HepG2 (cell line): ENCODE data around the gene STYK1. TPM values are rescaled to one million over a fixed set of nuclear protein-coding genes. Genes with fewer than 3 reads are reported as not detected.
"Not testable (repeated sequence)": the region's sequence is repeated elsewhere in the genome, so short reads cannot be mapped to it uniquely, and the experiment has no call there.

Source experiments
- ATAC-seq: fragments of 200-7000 bp; cut with Tn5 transposase; 3 replicates; pipeline ENCODE4 v1.9.1; 2020; ENCODE audit warnings: mild to moderate bottlenecking, moderate library complexity
- BruUV-seq: library from RNA; stranded (reverse); fragments of 400-500 nt; replicated peaks from 2 replicates; lab custom pipeline; 2021; lab: Mats Ljungman, UMichigan
- CTCF ChIA-PET: fragments of 300-600 bp; formaldehyde crosslinking; extraction: SDS; loops from one replicate; lab custom pipeline; 2021; ENCODE audit warnings: low total read pairs, inconsistent platforms, low intra/inter-chr PET ratio; lab: Yijun Ruan, JAX
- POLR2A ChIA-PET: fragments of 350-600 bp; sonication (Branson Sonifier 250); formaldehyde crosslinking; loops from one replicate; lab custom pipeline; 2020; ENCODE audit warnings: antibody characterized with exemption, inconsistent platforms; lab: Yijun Ruan, JAX
- DNase-seq: peaks from one replicate; pipeline ENCODE4 v3.0.0-alpha.2; 2015; ENCODE audit warnings: low spot score
- FAIRE-seq: peaks from 3 replicates; lab custom pipeline; 2011; peaks lifted over from hg19 to GRCh38; lab: Jason Lieb, UNC
- H2AFZ ChIP-seq: one replicate; pipeline ENCODE4 v1.6.1; 2011; ENCODE audit warnings: low read length, inconsistent platforms
- H3K27ac ChIP-seq: fragments of 300-600 bp; 3 replicates; pipeline ENCODE4 v1.8.0; 2011; ENCODE audit warnings: mixed run types, mild to moderate bottlenecking, mixed read lengths, low read length, inconsistent platforms; ENCODE audit not compliant: insufficient read depth; ENCODE audit errors: extremely low read length
- H3K27me3 ChIP-seq, 2 experiments: fragments of 200-600 bp in 1 of 2; 2 replicates in 1 of 2; 3 replicates in 1 of 2; pipeline versions ENCODE4 v1.6.0 to v1.8.0; 2011; ENCODE audit warnings: low read length in 2 of 2, mild to moderate bottlenecking in 2 of 2, moderate library complexity in 2 of 2, inconsistent platforms in 1 of 2; ENCODE audit not compliant: insufficient read depth in 2 of 2, control insufficient read depth in 1 of 2
- H3K36me3 ChIP-seq, 2 experiments: fragments of 200-600 bp in 1 of 2; replicated peaks in 1 of 2; 2 replicates in 1 of 2; 3 replicates in 1 of 2; pipeline versions ENCODE4 v1.5.1 to v1.8.0; 2011; ENCODE audit warnings: low read length in 2 of 2, inconsistent platforms in 1 of 2; ENCODE audit not compliant: insufficient read depth in 2 of 2, control insufficient read depth in 1 of 2
- H3K4me1 ChIP-seq: 2 replicates; pipeline ENCODE4 v1.5.1; 2012; ENCODE audit warnings: low read length, inconsistent platforms; ENCODE audit not compliant: insufficient read depth
- H3K4me2 ChIP-seq: 2 replicates; pipeline ENCODE4 v1.6.0; 2011; ENCODE audit warnings: low read depth, low read length, inconsistent platforms
- H3K4me3 ChIP-seq, 3 experiments: fragments of 200-600 bp in 1 of 3; sonication (generic), shearing (Covaris generic) in 1 of 3; replicated peaks in 1 of 3; 2 replicates each; pipeline ENCODE4 v1.5.1; 2011 to 2016; ENCODE audit warnings: low read length in 3 of 3, inconsistent platforms in 2 of 3, low read depth in 2 of 3, mild to moderate bottlenecking in 2 of 3, control low read depth in 1 of 3, mixed read lengths in 1 of 3; ENCODE audit not compliant: insufficient read depth in 1 of 3
- H3K79me2 ChIP-seq: one replicate; pipeline ENCODE4 v1.6.1; 2011; ENCODE audit warnings: low read length, inconsistent platforms; ENCODE audit not compliant: insufficient read depth
- H3K9ac ChIP-seq: 2 replicates; pipeline ENCODE4 v1.6.0; 2011; ENCODE audit warnings: mild to moderate bottlenecking, low read depth, low read length, inconsistent platforms; ENCODE audit not compliant: insufficient read depth
- H3K9me3 ChIP-seq: 2 replicates; pipeline ENCODE4 v1.5.1; 2012; ENCODE audit warnings: mild to moderate bottlenecking, low read length
- H4K20me1 ChIP-seq: 2 replicates; pipeline ENCODE4 v1.6.0; 2011; ENCODE audit warnings: inconsistent platforms, mild to moderate bottlenecking, low read length, moderate library complexity; ENCODE audit not compliant: insufficient read depth
- HMG20B ChIP-seq: conservative IDR thresholded peaks from 2 replicates; pipeline ENCODE4 v1.6.1; 2016; ENCODE audit warnings: missing genetic modification reagents, missing compliant biosample characterization
- MNT ChIP-seq: fragments of 450-650 bp; IDR thresholded peaks from 2 replicates; pipeline ENCODE4 v1.6.1; 2016
- RAD51 ChIP-seq: fragments of 450-650 bp; IDR thresholded peaks from 2 replicates; pipeline ENCODE4 v1.6.1; 2016; ENCODE audit warnings: borderline replicate concordance
- RBFOX2 ChIP-seq: fragments of 200-400 bp; formaldehyde crosslinking; IDR thresholded peaks from 2 replicates; pipeline ENCODE4 v1.6.1; 2017; ENCODE audit warnings: low read depth, mild to moderate bottlenecking, low read length
- WGBS: methylation state at CpG from one replicate; pipeline ENCODE4 v1.1.6; 2017; ENCODE audit warnings: low lambda C conversion rate; 5-methylcytosine and 5-hydroxymethylcytosine counted together
- in situ Hi-C: cut with HindIII; loops from 2 replicates; pipeline ENCODE4 v1.10.0; 2017; ENCODE audit warnings: low pct_unique_long_range_greater_than_20kb; ENCODE audit not compliant: extremely low pct_ligation_motif_present
- intact Hi-C: fragments of 100-400 bp; cut with micrococcal nuclease; formaldehyde crosslinking; loops from one replicate; pipeline ENCODE4 v1.10.0; 2022; ENCODE audit not compliant: unreplicated experiment
- polyA plus RNA-seq, 8 experiments: library from polyadenylated mRNA; depleted of rRNA in 3 of 8; stranded (reverse) in 7 of 8; unstranded in 1 of 8; fragments of >200 nt; fragmentation: Illumina TruSeq in 4 of 8; extraction: Trizol in 4 of 8; gene quantifications; 2 replicates each; pipeline versions ENCODE4 v1.2.1 to v1.2.3, GENCODE V29; 2011 to 2016; ENCODE audit warnings: low read depth in 4 of 8, missing spikeins in 1 of 8, mixed read lengths in 1 of 8; ENCODE audit not compliant: insufficient read depth in 1 of 8
- total RNA-seq, 5 experiments: library from RNA; depleted of rRNA; stranded (reverse); fragments of >200 nt; fragmentation: Illumina TruSeq; extraction: Trizol; gene quantifications; 2 replicates each; pipeline ENCODE4 v1.2.3, GENCODE V29; 2016; ENCODE audit warnings: low read depth in 1 of 5

The STYK1 gene
- total and polyA plus RNA-seq, 2 of the 13 experiments (the other 11 are each of a cell fraction or from before 2014, with no cell fraction given), result not detected

- 69% methylated on average over 6 of the region's 6 CpGs for WGBS
- H3K4me2 ChIP-seq, result peak overlapping the region; percentile 67
- CTCF ChIA-PET, result no interaction called here
- no peaks in the 10 kb centered on the region; a peak in 1 of 5 replicates for H3K27me3 ChIP-seq
- H3K4me3 ChIP-seq, result peak overlapping the region; percentile 89 to 97 (median 90)
- POLR2A ChIA-PET, result no interaction called here
- FAIRE-seq, result no peak
- H3K9ac ChIP-seq, result peak overlapping the region; percentile 97
- in situ Hi-C loops, result no loop called here
- no peak overlapping the region for H2AFZ ChIP-seq
- no peaks in the 10 kb centered on the region for H3K9me3 ChIP-seq
- peaks cover 26% of the 10 kb centered on the region for H3K4me1 ChIP-seq
- no peaks in the 10 kb centered on the region; a peak in 1 of 5 replicates for H3K36me3 ChIP-seq
- ATAC-seq, result no peak
- H4K20me1 ChIP-seq, result no peaks in the 10 kb centered on the region
- peaks cover 20% of the 10 kb centered on the region for H3K79me2 ChIP-seq
- no peak for DNase-seq
- intact Hi-C loops, result no loop called here
- TF ChIP-seq RAD51, result no peak
- TF ChIP-seq MNT, result no peak
- TF ChIP-seq RBFOX2, result 0 out of 2 replicates have a peak, but pooled peaks have one; percentile 22
- TF ChIP-seq HMG20B (CRISPR knock-in tag), result no peak
- peak overlapping the region; percentile 86 for H3K27ac ChIP-seq
- BruUV-seq, result no TSS peak
Measured at GRCh38 chr12:10612110-10612509, 61.7 kb downstream of the STYK1 start.

GRCh38 chr12:10611258-10611657 lies 62.6 kb downstream of the STYK1 start:
- 94% methylated on average over 4 of the region's 4 CpGs for WGBS
- H3K27ac ChIP-seq, H2AFZ ChIP-seq, H3K9me3 ChIP-seq, intact Hi-C loops, DNase-seq, H4K20me1 ChIP-seq, H3K4me3 ChIP-seq, H3K36me3 ChIP-seq, BruUV-seq, POLR2A ChIA-PET, ATAC-seq, FAIRE-seq, H3K4me2 ChIP-seq, in situ Hi-C loops, CTCF ChIA-PET, H3K27me3 ChIP-seq, H3K9ac ChIP-seq: not testable (repeated sequence)
- Histone ChIP-seq H3K4me1 (peaks cover 26% of the 10 kb centered on the region), H3K79me2 (peaks cover 20% of the 10 kb centered on the region)
